HepG2 (cell line): ENCODE data around the gene KLF9. TPM values are rescaled to one million over a fixed set of nuclear protein-coding genes. Genes with fewer than 3 reads are reported as not detected.

Experiments
- ATAC-seq: fragments of 200-7000 bp; cut with Tn5 transposase; 3 replicates; pipeline ENCODE4 v1.9.1; 2020; ENCODE audit warnings: mild to moderate bottlenecking, moderate library complexity
- BruUV-seq: library from RNA; stranded (reverse); fragments of 400-500 nt; replicated peaks from 2 replicates; lab custom pipeline; 2021; lab: Mats Ljungman, UMichigan
- CTCF ChIA-PET: fragments of 300-600 bp; formaldehyde crosslinking; extraction: SDS; loops from one replicate; lab custom pipeline; 2021; ENCODE audit warnings: low total read pairs, inconsistent platforms, low intra/inter-chr PET ratio; lab: Yijun Ruan, JAX
- POLR2A ChIA-PET: fragments of 350-600 bp; sonication (Branson Sonifier 250); formaldehyde crosslinking; loops from one replicate; lab custom pipeline; 2020; ENCODE audit warnings: antibody characterized with exemption, inconsistent platforms; lab: Yijun Ruan, JAX
- DNase-seq: peaks from one replicate; pipeline ENCODE4 v3.0.0-alpha.2; 2015; ENCODE audit warnings: low spot score
- FAIRE-seq: peaks from 3 replicates; lab custom pipeline; 2011; peaks lifted over from hg19 to GRCh38; lab: Jason Lieb, UNC
- H2AFZ ChIP-seq: one replicate; pipeline ENCODE4 v1.6.1; 2011; ENCODE audit warnings: low read length, inconsistent platforms
- H3K27ac ChIP-seq: fragments of 300-600 bp; 3 replicates; pipeline ENCODE4 v1.8.0; 2011; ENCODE audit warnings: mixed run types, mild to moderate bottlenecking, mixed read lengths, low read length, inconsistent platforms; ENCODE audit not compliant: insufficient read depth; ENCODE audit errors: extremely low read length
- H3K27me3 ChIP-seq, 2 experiments: fragments of 200-600 bp in 1 of 2; 2 replicates in 1 of 2; 3 replicates in 1 of 2; pipeline versions ENCODE4 v1.6.0 to v1.8.0; 2011; ENCODE audit warnings: low read length in 2 of 2, mild to moderate bottlenecking in 2 of 2, moderate library complexity in 2 of 2, inconsistent platforms in 1 of 2; ENCODE audit not compliant: insufficient read depth in 2 of 2, control insufficient read depth in 1 of 2
- H3K36me3 ChIP-seq, 2 experiments: fragments of 200-600 bp in 1 of 2; replicated peaks in 1 of 2; 2 replicates in 1 of 2; 3 replicates in 1 of 2; pipeline versions ENCODE4 v1.5.1 to v1.8.0; 2011; ENCODE audit warnings: low read length in 2 of 2, inconsistent platforms in 1 of 2; ENCODE audit not compliant: insufficient read depth in 2 of 2, control insufficient read depth in 1 of 2
- H3K4me1 ChIP-seq: 2 replicates; pipeline ENCODE4 v1.5.1; 2012; ENCODE audit warnings: low read length, inconsistent platforms; ENCODE audit not compliant: insufficient read depth
- H3K4me2 ChIP-seq: 2 replicates; pipeline ENCODE4 v1.6.0; 2011; ENCODE audit warnings: low read depth, low read length, inconsistent platforms
- H3K4me3 ChIP-seq, 3 experiments: fragments of 200-600 bp in 1 of 3; sonication (generic), shearing (Covaris generic) in 1 of 3; replicated peaks in 1 of 3; 2 replicates each; pipeline ENCODE4 v1.5.1; 2011 to 2016; ENCODE audit warnings: low read length in 3 of 3, inconsistent platforms in 2 of 3, low read depth in 2 of 3, mild to moderate bottlenecking in 2 of 3, control low read depth in 1 of 3, mixed read lengths in 1 of 3; ENCODE audit not compliant: insufficient read depth in 1 of 3
- H3K79me2 ChIP-seq: one replicate; pipeline ENCODE4 v1.6.1; 2011; ENCODE audit warnings: low read length, inconsistent platforms; ENCODE audit not compliant: insufficient read depth
- H3K9ac ChIP-seq: 2 replicates; pipeline ENCODE4 v1.6.0; 2011; ENCODE audit warnings: mild to moderate bottlenecking, low read depth, low read length, inconsistent platforms; ENCODE audit not compliant: insufficient read depth
- H3K9me3 ChIP-seq: 2 replicates; pipeline ENCODE4 v1.5.1; 2012; ENCODE audit warnings: mild to moderate bottlenecking, low read length
- H4K20me1 ChIP-seq: 2 replicates; pipeline ENCODE4 v1.6.0; 2011; ENCODE audit warnings: inconsistent platforms, mild to moderate bottlenecking, low read length, moderate library complexity; ENCODE audit not compliant: insufficient read depth
- CBX2 ChIP-seq, 2 experiments: fragments of 200-600 bp in 1 of 2; sonication (generic); formaldehyde crosslinking in 1 of 2; IDR thresholded peaks; 2 replicates each; pipeline versions ENCODE4 v1.7.0 to v1.8.1; 2018 to 2022; ENCODE audit warnings: low read depth in 2 of 2, low read length in 1 of 2, mild to moderate bottlenecking in 1 of 2, missing genetic modification reagents in 1 of 2
- HMGA1 ChIP-seq: sonication (generic); formaldehyde crosslinking; conservative IDR thresholded peaks from 2 replicates; pipeline ENCODE4 v1.4.0; 2020; ENCODE audit warnings: missing genetic modification reagents
- PITX1 ChIP-seq: sonication (generic); formaldehyde crosslinking; IDR thresholded peaks from 2 replicates; pipeline ENCODE4 v1.5.1; 2020; ENCODE audit warnings: mild to moderate bottlenecking, missing genetic modification reagents
- TAF1 ChIP-seq: sonication (generic); formaldehyde crosslinking; IDR thresholded peaks from 2 replicates; pipeline ENCODE4 v1.4.0; 2020; ENCODE audit warnings: missing genetic modification reagents
- THAP11 ChIP-seq: IDR thresholded peaks from 2 replicates; pipeline ENCODE4 v1.6.1; 2016; ENCODE audit warnings: missing biosample characterization, missing genetic modification reagents
- ZEB1 ChIP-seq: IDR thresholded peaks from 2 replicates; pipeline ENCODE4 v1.6.1; 2012; ENCODE audit warnings: mild to moderate bottlenecking, low read depth, inconsistent platforms; ENCODE audit not compliant: insufficient replicate concordance
- ZMYM4 ChIP-seq: sonication (generic); formaldehyde crosslinking; IDR thresholded peaks from 2 replicates; pipeline ENCODE4 v1.8.1; 2023; ENCODE audit warnings: mild to moderate bottlenecking, missing genetic modification reagents
- ZNF24 ChIP-seq: fragments of 450-650 bp; IDR thresholded peaks from 2 replicates; pipeline ENCODE4 v1.6.1; 2017; ENCODE audit warnings: antibody characterized with exemption, mild to moderate bottlenecking
- ZNF441 ChIP-seq: sonication (generic); formaldehyde crosslinking; IDR thresholded peaks from 2 replicates; pipeline ENCODE4 v1.7.0; 2021; ENCODE audit warnings: missing genetic modification reagents, borderline replicate concordance
- ZNF772 ChIP-seq: sonication (generic); formaldehyde crosslinking; IDR thresholded peaks from 2 replicates; pipeline ENCODE4 v1.5.0; 2020; ENCODE audit warnings: mild to moderate bottlenecking, missing genetic modification reagents
- WGBS: methylation state at CpG from one replicate; pipeline ENCODE4 v1.1.6; 2017; ENCODE audit warnings: low lambda C conversion rate; 5-methylcytosine and 5-hydroxymethylcytosine counted together
- in situ Hi-C: cut with HindIII; loops from 2 replicates; pipeline ENCODE4 v1.10.0; 2017; ENCODE audit warnings: low pct_unique_long_range_greater_than_20kb; ENCODE audit not compliant: extremely low pct_ligation_motif_present
- intact Hi-C: fragments of 100-400 bp; cut with micrococcal nuclease; formaldehyde crosslinking; loops from one replicate; pipeline ENCODE4 v1.10.0; 2022; ENCODE audit not compliant: unreplicated experiment
- polyA plus RNA-seq, 8 experiments: library from polyadenylated mRNA; depleted of rRNA in 3 of 8; stranded (reverse) in 7 of 8; unstranded in 1 of 8; fragments of >200 nt; fragmentation: Illumina TruSeq in 4 of 8; extraction: Trizol in 4 of 8; gene quantifications; 2 replicates each; pipeline versions ENCODE4 v1.2.1 to v1.2.3, GENCODE V29; 2011 to 2016; ENCODE audit warnings: low read depth in 4 of 8, missing spikeins in 1 of 8, mixed read lengths in 1 of 8; ENCODE audit not compliant: insufficient read depth in 1 of 8
- total RNA-seq, 5 experiments: library from RNA; depleted of rRNA; stranded (reverse); fragments of >200 nt; fragmentation: Illumina TruSeq; extraction: Trizol; gene quantifications; 2 replicates each; pipeline ENCODE4 v1.2.3, GENCODE V29; 2016; ENCODE audit warnings: low read depth in 1 of 5
- TF ChIP-seq, protein P1 (sequence below): sonication (generic); IDR thresholded peaks from 2 replicates; pipeline ENCODE4 v1.6.1; 2016; ENCODE audit warnings: low read depth, borderline replicate concordance

Gene KLF9
- total and polyA plus RNA-seq, 2 of the 13 experiments (the other 11 are each of a cell fraction or from before 2014, with no cell fraction given), result 5.7 to 7.2 TPM

DNA sequence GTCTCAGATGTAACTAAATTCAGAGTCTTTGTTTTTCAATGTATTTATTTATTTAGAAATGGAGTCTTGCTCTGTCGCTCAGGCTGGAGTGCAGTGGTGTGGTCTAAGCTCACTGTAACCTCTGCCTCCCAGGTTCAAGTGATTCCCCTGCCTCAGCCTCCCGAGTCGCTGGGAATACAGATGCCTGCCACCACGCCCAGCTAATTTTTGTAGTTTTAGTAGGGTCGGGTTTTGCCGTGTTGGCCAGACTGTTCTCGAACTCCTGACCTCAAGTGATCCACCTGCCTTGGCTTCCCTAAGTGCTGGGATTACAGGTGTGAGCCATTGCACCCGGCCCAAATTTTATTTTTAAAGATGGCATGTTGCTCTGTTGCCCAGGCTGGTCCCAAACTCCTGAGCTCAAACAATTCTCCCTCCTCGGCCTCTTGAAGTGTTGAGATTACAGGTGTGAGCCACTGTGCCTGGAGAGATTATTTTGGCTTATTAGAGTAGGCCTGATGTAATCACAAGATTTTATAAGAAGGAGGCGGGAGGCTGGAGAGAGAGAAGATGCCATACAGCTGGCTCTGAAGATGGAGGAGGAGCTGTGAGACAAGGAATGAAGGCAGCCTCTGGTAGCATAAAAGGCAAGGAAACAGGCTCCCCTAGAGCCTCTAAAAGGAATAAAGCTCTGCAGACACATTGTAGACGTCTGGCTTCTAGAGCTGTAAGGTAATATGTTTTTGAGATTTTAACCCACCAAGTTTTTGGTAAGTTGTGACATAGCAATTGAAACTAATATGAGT lies 12.9 kb upstream of the KLF9 start:
- no peaks in the 10 kb centered on the region for H4K20me1 ChIP-seq
- no peak for ATAC-seq
- BruUV-seq, result no TSS peak
- H3K9ac ChIP-seq, result no peak overlapping the region
- H3K4me3 ChIP-seq, result no peak overlapping the region
- H3K27ac ChIP-seq, result no peak overlapping the region
- in situ Hi-C loops (no loop called here), intact Hi-C loops (no loop called here)
- ChIA-PET CTCF (no interaction called here), POLR2A (interaction anchor here (3.2 kb wide), 1 partner anchor 8 kb away, joined by 21 read pairs; no protein-coding TSS in a partner anchor)
- H3K9me3 ChIP-seq, result no peaks in the 10 kb centered on the region
- H3K4me1 ChIP-seq, result 0 out of 2 replicates have a peak, but pooled peaks cover 1% of the 10 kb centered on the region
- DNase-seq, result no peak
- H3K27me3 ChIP-seq, result peaks cover 0 to 8% of the 10 kb centered on the region in 2 experiments; a peak in 1 of 5 replicates
- no peaks in the 10 kb centered on the region for H3K36me3 ChIP-seq
- H3K4me2 ChIP-seq, result no peak overlapping the region
- no peak overlapping the region for H2AFZ ChIP-seq
- no peak for FAIRE-seq
- WGBS, result 73% methylated on average over 11 of the region's 11 CpGs
- TF ChIP-seq ZNF772 (CRISPR knock-in tag) (no peak), ZEB1 (no peak), TAF1 (CRISPR knock-in tag) (no peak), CBX2 (IDR thresholded peaks at IDR 0.05; ENCODE audit: low read depth, low read length) (no peak), CBX2 (CRISPR knock-in tag; IDR thresholded peaks at IDR 0.05; ENCODE audit: low read depth) (no peak), PITX1 (CRISPR knock-in tag) (no peak), ZMYM4 (CRISPR knock-in tag) (no peak), ZNF441 (CRISPR knock-in tag) (no peak), HMGA1 (CRISPR knock-in tag) (no peak), THAP11 (no peak), ZNF24 (no peak)
- TF ChIP-seq, protein P1, sequence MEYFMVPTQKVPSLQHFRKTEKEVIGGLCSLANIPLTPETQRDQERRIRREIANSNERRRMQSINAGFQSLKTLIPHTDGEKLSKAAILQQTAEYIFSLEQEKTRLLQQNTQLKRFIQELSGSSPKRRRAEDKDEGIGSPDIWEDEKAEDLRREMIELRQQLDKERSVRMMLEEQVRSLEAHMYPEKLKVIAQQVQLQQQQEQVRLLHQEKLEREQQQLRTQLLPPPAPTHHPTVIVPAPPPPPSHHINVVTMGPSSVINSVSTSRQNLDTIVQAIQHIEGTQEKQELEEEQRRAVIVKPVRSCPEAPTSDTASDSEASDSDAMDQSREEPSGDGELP, result no peak
- H3K79me2 ChIP-seq, result no peaks in the 10 kb centered on the region
